Epidermal melanocyte (primary cell): ENCODE data around the gene PTAR1.
A peak's percentile ranks its signal among the peaks of the same experiment; 100 is the strongest.
"Not testable (repeated sequence)": the region's sequence is repeated elsewhere in the genome, so short reads cannot be mapped to it uniquely, and the experiment has no call there.

ENCODE experiments used
- DNase-seq: peaks from one replicate; pipeline ENCODE4 v3.0.0; 2011; ENCODE audit warnings: low spot score; ENCODE audit not compliant: insufficient read length

Gene PTAR1

GRCh38 chr9:69759421-69760277 lies at the start of gene PTAR1:
Gene PTAR1 (minus strand): TSS chr9:69760011. CDS start chr9:69759938, 73 bp downstream.
- DNase-seq = peak; percentile 65

GRCh38 chr9:69809304-69809863 lies 49.6 kb upstream of the PTAR1 start:
- DNase-seq = no peak

GRCh38 chr9:69806627-69807026 lies 46.8 kb upstream of the PTAR1 start:
- no peak for DNase-seq

- DNase-seq = no peak
Observed at GRCh38 chr9:69805962-69806515, 46.2 kb upstream of the PTAR1 start.

GRCh38 chr9:69801989-69802388 lies 42.2 kb upstream of the PTAR1 start:
- no peak for DNase-seq

GRCh38 chr9:69800027-69800426 lies 40.2 kb upstream of the PTAR1 start:
- DNase-seq = not testable (repeated sequence)

GRCh38 chr9:69799521-69799920 lies 39.7 kb upstream of the PTAR1 start:
- DNase-seq = not testable (repeated sequence)

- DNase-seq = no peak
Observed at GRCh38 chr9:69798744-69799143, 38.9 kb upstream of the PTAR1 start.

- no peak for DNase-seq
Observed at GRCh38 chr9:69797675-69798074, 37.9 kb upstream of the PTAR1 start.

- no peak for DNase-seq
Observed at GRCh38 chr9:69794356-69794755, 34.5 kb upstream of the PTAR1 start.

- DNase-seq = no peak
Observed at GRCh38 chr9:69785757-69786156, 25.9 kb upstream of the PTAR1 start.

- no peak for DNase-seq
Observed at GRCh38 chr9:69773258-69773657, 13.4 kb upstream of the PTAR1 start.

- DNase-seq = no peak
Observed at GRCh38 chr9:69771775-69772418, 12.1 kb upstream of the PTAR1 start.

GRCh38 chr9:69768716-69769115 lies 8.9 kb upstream of the PTAR1 start:
- no peak for DNase-seq

GRCh38 chr9:69768101-69768500 lies 8.3 kb upstream of the PTAR1 start:
- DNase-seq = no peak

GRCh38 chr9:69763862-69764261 lies 4.1 kb upstream of the PTAR1 start:
- not testable (repeated sequence) for DNase-seq

- DNase-seq = no peak
Observed at GRCh38 chr9:69762527-69762926, 2.7 kb upstream of the PTAR1 start.

GRCh38 chr9:69760278-69760610 lies 433 bp upstream of the PTAR1 start:
- DNase-seq = no peak

- DNase-seq = no peak
Observed at GRCh38 chr9:69759021-69759420, 790 bp downstream of the PTAR1 start.

- no peak for DNase-seq
Observed at GRCh38 chr9:69757996-69758675, 1.7 kb downstream of the PTAR1 start.

GRCh38 chr9:69755205-69755604 lies 4.6 kb downstream of the PTAR1 start:
- DNase-seq = no peak

GRCh38 chr9:69753830-69754229 lies 6.0 kb downstream of the PTAR1 start:
- DNase-seq = no peak
